Left kidney (tissue), 2 donors: ENCODE measurements around the gene WDR33. TPM values are rescaled to one million over a fixed set of nuclear protein-coding genes. Genes with fewer than 3 reads are reported as not detected.

Experiments
- DNase-seq: peaks from one replicate; pipeline ENCODE4 v3.0.0-alpha.2; 2013
- polyA plus RNA-seq: library from polyadenylated mRNA; unstranded; fragments of 120-200 nt; gene quantifications from one replicate; pipeline ENCODE4 v1.2.1, GENCODE V29; 2013; ENCODE audit not compliant: insufficient read length

The WDR33 gene
- polyA plus RNA-seq, 1 donor, result 62.3 TPM

DNA sequence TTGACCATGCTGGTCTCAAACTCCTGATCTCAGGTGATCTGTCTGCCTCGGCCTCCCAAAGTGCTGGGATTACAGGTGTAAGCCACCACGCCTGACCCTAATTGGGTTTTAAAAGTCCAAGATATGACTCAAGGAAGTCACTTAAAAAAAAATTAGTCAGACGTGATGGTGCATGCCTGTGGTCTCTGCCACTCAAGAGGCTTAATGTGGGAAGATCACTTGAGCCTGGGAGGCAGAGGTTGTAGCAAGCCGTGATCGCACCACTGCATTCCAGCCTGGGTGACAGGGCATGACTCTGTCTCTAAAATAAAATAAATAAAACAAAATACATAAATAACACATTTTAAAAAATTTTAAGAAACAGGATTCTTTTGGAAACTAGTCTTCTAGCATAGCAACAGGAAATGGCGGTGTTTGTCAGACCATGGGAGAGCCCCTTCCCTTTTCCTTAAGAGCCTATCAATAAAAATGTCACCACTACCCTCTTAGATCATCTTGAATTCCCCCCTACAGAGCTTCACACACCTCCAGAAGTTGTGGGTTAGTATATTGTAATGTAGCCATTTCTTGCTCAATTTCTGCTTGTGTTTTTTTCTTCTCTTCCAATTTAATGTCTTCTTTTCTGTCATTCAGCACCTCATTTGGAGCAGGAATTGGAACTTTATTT is 89.5 kb downstream of the WDR33 start:
- DNase-seq, result no peak

DNA sequence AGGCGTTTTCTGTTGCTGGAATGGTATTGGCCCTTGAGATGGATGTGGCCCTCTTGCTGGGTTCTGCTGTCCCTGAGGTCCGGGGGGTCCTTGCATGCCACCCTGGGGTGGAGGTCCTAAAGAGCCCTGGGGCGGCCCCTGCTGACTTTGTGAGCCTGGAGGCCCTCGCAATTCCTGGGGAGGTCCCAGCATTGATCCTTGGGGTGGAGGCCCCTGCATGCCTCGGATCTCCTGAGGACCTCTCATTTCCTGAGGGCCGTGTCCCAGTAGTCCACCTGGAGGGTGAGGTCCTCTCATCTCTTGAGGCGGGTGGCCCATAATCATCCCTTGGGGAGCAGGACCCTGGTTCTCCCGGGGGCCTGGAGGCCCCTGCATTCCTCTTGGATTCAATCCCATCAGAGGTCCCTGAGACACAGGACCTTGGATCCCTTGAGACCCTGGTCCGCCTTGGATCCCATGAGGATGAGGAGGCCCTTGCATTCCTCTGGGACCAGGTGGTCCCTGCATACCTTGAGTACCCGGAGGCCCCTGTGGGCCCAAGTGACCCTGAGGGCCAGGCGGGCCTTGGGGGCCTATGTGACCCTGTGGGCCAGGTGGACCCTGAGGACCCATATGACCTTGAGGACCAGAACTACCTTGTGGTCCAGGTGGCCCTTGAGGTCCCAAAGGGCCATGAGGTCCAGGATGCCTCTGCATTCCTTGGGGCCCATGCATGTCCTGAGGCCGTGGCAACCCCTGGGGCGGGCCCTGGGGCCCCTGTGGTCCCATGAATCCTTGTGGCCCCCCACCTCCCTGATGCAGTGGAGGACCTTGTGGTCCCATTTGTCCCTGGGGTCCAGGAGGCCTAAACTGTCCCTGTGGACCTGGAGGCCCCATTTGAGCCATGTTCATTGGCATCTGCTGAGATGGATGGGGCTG is 91.4 kb downstream of the WDR33 start:
- no peak for DNase-seq

DNA sequence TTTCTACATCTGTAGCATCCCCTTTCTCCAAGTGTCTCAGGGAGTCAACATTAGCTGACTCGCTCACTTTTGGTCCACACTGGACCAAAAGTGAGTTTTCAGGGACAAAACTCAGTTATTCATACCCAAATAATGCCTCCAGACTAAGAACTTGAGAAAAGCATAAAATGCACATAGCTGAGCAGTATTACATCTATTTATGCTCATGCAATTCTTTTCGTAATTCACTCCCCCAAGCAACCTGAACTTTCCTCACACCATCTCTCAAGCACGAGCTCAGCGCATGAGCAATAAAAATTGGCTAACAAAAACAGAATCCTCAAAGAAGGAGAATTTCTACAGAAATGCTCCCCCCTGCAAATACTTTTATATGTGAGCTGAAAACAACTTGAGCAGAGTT is 92.7 kb downstream of the WDR33 start:
- DNase-seq, result no peak

DNA sequence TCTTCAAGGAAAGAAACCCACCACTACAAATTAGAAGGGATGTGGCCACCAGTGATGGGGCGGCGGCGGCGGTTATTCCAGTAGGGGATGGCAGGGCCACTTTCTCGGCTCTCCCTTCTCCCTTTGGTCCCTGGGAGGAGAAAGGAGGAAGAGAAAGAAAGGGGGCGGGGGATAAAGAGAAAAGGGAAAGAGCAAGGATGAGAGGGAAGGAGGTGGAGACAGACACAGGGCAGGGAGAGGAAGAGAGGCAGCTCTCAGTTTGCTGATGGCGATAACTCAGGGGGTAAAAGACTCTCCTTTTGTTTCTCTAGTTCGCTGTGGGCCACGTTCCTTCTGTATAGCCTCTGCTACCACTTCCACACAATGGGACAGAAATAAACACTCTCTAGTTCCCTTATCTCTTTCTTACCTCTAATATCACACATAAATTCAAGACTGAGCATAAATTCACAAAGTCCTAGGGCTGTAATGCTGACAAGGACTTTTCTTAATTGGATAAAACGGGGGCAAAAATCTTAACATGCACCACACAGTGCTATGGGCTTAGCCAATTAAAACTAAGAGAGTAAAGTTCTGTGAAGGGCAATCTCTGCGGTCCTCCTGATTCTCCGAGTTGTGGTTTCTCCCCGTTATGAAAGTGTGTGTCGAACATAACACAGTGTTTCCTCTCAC is 95.1 kb downstream of the WDR33 start:
- no peak for DNase-seq

DNA sequence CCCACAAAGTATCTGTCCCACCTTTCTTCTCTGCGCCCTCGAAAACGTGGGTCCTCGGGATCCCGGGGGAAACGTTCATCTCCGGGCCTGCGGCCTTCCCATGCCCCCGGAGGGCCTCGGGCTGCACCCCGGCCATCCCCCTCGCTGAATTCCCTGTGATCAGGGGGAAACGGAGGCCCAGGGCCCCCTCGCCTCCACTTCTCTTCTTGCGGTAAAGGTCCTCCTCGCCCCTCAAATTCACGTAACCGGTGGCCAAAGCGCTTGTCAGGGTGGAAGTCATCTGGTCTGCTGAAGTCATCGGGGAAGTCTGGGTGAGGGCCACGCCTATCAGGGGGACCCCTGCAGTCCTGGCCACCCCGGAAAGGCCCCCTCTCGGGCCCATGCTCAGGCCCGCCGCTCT is 97.4 kb downstream of the WDR33 start:
- no peak for DNase-seq

DNA sequence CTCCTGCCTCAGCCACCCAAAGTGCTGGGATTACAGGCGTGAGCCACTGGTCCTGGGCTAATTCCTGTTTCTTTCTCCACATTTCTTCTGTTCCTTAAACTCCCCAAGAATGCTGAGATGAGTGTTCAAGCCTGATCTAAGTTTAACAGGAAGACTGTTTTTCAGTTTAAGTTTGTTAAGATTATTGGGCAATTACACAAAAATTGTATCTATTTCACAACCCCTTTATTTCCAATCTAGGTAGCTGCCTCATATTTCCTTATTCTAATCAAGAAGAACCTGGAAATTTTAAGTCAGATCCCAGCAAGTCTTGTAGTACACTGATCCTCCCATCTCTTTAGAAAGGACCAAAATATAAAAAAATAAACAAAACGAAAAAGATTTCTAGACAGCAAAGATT is 98.0 kb downstream of the WDR33 start:
- no peak for DNase-seq

DNA sequence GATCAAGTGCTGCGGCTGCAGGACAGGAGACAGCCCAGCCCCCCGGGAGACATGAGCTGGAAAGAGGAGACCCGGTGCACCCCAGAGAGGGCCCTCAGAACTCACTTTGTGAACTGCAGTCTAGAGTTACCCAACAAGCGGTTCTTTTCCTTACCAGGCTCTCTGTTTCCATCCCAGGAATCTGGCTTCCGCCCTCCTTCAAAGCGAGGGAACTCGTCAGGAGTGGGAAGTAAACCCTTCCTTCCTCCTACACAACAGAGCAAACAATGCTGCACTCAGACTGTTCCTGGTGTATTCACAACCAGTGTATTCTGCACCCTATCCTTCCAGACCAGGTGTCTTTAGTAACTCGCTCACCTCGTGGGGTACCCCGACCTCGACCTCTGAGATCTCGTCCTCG is 101.6 kb downstream of the WDR33 start:
- no peak for DNase-seq

DNA sequence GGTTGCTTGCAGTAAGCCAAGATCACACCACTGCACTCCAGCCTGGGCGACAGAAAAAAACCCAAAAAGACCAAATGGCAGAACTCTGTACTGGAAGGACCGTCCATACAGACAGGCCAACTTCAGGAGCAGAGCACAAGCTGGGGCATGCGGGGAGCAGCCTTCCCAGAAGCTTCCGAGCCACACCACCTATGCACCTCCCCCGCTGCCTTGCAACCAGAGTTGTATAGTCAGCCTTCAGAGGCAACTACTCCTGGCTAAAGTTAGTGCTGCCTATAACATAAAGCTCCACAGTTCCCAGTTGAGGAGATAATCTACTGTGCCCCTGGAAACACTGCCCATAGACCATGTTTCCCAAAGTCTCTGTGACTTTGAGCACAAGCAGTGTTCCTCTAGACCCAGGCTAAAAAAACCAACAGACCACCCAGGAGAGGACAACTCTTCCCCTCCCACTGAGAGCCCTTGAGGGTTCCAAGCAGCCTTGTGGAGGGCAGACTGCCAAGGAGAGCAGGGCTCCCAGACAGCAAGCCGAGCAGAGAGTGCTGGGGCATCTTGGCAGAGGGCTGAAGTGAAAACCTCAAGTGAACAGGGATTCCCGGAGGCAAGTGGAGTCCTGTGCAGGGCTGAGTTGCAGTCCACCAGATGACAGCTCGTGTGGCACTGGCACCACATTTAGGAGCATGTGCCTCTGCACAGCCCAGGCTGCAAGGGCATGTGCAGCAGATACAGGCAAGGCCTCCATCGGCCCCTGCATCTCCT is 102.9 kb downstream of the WDR33 start:
- DNase-seq, result no peak

DNA sequence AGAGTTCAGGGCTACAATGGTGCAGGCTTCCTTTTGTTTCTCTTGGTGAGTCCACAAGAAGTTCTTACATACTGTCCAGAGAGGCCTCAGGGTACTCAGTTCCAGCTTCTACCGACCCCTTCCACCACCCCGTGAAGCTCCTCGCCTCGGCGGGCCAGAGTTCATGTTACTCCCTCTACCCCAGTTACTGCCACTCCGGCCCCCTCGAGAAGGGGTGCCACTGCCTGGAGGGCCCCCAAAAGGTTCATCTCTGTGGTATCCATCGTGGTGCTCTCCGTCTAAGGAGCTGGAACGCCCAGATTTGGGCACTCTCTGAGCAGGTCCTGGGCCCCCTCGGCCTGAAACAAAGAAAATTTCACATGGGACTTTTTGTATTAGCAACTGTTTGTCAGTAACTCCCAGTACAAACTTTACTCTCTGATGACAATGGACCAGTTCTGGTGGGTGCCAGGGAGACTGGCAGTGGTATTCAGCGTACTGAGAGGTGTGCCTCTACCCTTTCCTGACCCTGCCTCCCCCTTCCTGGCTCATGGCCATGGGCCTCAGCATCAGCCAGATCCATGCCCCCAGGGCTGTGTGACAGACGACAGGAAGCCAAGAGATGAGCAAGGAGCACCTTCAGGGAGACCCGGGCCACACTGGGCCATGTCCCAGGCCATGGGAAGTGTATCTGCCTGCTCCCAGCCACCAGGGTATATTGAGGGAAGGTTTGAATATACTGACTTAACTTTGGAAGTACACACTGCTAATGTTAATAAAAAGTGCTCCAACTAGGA is 104.6 kb downstream of the WDR33 start:
- no peak for DNase-seq

DNA sequence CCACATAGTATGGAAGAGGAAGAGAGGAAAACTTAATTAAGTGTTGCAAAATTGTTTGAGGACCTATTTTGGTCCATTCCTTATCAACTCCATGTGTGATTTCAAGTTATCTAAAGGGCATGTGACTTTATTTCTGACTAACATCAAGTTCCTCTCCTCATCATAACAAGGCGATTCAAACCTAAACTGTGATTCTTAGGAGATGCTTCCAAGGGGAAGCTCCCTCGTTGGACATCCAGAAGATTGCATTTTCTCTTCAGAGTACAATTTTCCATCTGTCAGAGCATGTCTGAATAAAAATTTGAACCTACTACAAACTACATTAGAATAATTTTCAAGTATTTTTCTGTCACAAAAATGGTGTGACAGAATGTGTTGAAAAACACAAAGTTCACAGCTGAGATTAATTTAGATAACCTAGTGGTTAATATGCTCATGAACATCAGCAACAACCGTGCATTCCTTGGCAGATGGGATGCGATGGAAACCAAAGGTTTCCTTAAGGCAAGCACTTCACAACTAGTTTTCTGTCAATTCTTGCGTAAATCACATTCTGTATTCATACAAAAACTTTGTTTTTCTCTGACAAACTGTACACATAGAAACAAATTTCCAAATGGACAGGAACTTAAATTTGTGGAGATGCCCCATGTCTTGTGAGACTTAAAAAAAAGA is 105.4 kb downstream of the WDR33 start:
- no peak for DNase-seq

DNA sequence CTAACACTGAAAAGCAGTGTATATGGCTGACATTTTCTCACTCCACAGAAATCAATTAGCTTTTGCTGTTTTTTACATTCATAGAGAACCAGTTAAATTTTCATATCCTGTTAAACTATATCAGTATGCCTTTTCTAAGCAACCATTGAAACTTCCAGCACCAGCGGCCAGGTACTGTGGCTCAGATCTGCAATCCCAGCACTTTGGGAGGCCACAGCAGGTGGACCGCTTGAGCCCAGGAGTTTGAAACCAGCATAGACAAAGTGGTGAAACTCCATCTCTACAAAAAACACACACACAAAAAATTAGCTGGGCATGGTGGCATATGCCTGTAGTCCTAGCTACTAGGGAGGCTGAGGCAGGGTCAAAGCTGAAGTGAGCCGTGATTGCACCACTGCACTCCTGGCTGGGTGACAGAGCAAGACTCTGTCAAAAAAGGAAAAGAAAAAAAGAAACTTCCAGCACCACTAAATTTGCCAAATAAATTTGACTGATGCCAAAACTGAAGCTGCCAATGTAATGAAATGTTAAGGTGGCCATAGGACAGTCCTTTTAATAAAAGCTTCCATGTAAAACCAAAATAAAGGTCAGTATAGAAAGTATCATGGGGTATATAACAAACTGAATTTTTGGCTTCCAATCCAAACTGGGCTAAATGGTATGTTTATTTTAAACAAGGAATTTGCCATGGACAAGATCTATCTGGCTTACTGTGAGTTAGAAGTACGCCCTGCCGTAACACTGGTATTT is 106.2 kb downstream of the WDR33 start:
- no peak for DNase-seq

DNA sequence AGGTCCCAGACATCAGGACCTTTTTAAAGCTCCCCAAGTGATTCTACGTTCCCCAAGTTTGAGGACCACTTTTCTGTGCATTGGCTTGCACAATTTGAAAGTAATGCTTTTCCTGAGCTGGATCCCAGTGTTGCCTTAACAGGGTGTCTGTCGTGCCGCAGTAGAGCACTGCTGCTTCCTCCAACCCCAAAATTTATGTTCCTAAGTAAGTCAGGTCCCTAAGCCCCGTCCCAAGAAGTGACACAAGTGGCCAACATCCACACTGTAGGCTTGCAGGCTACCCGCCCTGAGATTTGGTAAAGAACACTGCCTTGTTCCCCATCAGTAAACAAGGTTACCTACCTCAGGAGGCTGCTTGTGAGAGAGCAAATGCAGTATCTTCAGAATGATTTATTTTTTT is 107.7 kb downstream of the WDR33 start:
- no peak for DNase-seq

DNA sequence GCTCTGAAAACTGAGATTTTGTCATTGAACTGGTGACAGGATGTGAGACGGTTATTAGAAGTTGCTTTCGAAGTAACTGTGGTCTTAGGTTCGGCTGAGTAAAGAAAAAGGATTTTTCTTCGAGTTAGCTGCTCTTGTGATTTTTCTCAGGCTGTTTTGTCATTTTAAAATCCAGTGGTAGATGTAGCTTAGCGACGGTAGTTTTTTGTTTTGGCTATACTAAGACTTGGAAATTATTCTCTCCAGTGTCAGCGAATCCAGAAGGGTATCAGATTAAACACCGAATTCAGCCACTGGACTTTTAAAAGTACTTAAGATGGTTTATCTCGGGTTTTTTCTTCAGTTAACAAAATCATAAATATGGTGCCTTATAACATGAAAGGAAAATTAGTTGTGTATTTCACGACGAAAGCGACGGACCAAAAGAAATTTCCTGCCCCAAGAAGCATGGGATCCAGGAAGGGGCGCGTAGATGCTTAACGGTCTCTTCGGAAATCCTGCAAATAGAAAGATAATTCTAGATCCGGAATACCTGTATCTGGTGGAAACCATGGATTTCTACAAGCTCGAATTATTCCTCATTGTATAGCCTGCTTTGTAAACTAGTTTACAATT is 108.5 kb downstream of the WDR33 start:
- DNase-seq, result no peak

DNA sequence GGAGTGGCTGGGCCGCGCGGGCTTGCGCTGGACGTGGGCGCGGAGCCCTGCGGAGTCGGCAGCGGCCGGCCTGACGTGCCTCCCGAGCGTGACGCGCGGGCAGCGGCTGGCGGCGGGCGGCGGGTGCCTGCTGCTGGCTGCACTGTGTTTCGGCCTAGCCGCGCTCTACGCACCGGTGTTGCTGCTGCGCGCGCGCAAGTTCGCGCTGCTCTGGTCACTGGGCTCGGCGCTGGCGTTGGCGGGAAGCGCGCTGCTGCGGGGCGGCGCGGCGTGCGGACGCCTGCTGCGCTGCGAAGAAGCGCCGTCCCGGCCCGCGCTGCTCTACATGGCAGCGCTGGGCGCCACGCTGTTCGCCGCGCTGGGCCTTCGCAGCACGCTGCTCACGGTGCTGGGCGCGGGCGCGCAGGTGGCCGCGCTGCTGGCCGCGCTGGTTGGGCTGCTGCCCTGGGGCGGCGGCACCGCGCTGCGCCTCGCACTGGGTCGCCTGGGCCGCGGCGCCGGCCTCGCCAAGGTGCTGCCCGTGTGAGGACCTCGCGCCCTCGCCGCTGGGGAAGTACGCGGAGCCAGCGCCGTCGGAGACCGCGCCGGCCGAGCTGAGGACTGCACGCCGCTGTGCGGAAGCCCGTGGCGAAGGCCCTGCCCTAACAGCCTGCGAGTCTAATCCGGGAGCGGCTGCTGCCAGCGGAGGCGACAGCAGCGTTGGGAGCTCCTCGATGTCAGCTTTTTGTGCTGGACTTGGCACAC is 109.1 kb downstream of the WDR33 start:
- DNase-seq, result peak; percentile 58

DNA sequence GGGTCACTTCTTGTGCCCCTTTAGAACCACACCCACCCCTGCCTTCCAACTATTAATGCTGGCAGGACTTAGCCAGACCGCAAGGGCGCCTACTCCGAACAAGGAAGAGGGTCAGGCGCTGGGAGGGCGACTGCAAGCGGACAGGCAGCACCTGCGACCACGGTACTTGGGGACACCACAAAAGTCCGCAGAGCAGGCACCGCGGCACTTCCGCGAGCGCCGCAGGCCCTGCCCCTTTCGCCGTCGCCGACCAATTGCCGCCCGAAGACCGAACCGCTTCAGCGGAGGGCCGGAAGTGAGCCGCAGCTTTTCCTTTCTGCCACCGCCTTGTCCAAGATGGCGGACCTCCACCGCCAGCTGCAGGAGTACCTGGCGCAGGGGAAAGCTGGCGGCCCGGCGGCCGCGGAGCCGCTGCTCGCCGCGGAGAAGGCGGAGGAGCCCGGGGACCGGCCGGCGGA is 109.7 kb downstream of the WDR33 start, which contains the start of gene SFT2D3:
Gene SFT2D3 (plus strand): TSS at position 305 of the 458 bp plus-strand sequence. CDS start 32 bp downstream, at position 337.
- peak; percentile 86 for DNase-seq

DNA sequence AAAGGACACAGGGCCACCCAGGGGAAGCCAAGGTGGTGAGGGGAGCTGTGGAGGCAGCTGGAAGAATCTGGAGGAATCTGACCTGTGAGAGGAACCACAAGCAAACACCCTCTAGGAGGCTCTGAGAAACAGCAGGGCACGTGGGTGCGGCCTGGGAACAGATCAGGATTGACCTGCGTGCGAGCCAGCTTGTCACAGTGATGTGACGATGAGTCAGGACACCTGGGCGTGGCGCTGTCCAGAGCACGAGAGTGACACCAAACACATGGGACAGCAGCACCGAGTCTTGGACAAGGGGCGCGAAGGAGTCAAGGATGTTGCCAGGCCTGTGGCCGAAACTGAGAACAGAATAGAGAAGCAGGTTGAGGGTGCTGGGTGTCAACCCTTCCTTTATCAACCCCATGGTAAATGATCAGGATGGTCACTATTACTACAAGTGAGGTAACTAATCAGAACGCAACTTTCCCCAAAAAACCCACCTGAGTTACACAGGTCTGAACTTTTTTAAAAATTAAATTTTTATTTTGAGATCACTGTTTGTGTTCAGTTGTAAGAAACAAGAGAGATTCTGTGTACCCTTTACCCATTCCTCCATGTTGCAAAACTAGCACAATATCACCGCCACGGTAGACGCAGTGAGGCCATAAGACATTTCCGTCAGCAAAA is 110.3 kb downstream of the WDR33 start:
- no peak for DNase-seq

DNA sequence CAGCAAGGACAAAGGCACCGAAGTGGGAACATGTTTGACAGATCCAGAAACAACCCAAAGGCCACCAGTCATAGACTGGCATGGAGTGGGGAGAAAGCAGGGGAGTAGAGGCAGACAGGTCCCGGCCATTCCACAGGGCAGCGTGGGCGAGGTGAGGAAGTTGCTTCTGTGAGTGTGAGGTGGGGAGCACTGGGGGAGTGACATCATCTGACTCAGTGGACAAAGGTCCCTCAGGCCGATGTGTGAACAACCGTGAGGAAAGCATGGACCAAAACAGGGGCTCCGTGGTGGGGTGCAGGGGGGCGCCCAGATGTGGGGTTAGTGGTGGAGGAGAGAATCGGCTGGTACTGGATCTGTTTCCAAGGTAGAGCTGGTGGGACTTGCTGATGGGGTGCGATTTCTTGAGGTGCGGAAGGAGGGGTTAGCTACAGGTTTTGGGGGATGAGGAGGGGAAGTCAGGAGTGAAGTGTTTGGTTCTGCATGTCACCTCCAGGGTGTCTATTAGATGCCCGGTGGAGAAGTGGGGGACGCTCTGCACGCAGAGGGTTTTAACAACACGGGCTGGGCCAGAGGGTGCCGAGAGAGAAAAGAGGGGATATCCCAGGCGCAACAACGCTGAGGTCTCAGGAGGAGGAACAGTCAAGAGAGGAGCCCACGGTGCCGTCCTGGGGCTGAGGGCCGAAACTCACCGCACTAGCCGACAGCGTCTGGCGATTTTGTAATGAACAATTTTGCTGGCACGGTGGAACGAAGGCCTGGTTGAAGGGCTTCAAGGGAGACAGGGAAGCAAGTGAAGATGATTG is 112.2 kb downstream of the WDR33 start:
- no peak for DNase-seq
